HG02798 (cell line): ENCODE measurements around the gene KRTAP12-4.
"Not testable (repeated sequence)": the region's sequence is repeated elsewhere in the genome, so short reads cannot be mapped to it uniquely, and the experiment has no call there.

ENCODE experiments used
- ATAC-seq: cut with Tn5 transposase; IDR thresholded peaks from one replicate; pipeline ENCODE4 v1.9.1; 2021; ENCODE audit warnings: mild to moderate bottlenecking; ENCODE audit not compliant: unreplicated experiment, poor library complexity

The KRTAP12-4 gene

GRCh38 chr21:44637018-44637850 lies 17.2 kb downstream of the KRTAP12-4 start, which contains the start of gene KRTAP10-10:
KRTAP10-10 (plus strand) TSS chr21:44637356; CDS start chr21:44637418, 62 bp downstream.
- no peak for ATAC-seq

- no peak for ATAC-seq
Observed at GRCh38 chr21:44636209-44637017, 18.0 kb downstream of the KRTAP12-4 start.

- ATAC-seq: no peak
Observed at GRCh38 chr21:44632067-44632466, 22.4 kb downstream of the KRTAP12-4 start.

GRCh38 chr21:44630440-44630839 lies 24.0 kb downstream of the KRTAP12-4 start:
- ATAC-seq: no peak

- ATAC-seq: no peak
Observed at GRCh38 chr21:44628707-44629391, 25.6 kb downstream of the KRTAP12-4 start.

GRCh38 chr21:44627831-44628233 lies 26.6 kb downstream of the KRTAP12-4 start:
- ATAC-seq: not testable (repeated sequence)

GRCh38 chr21:44627181-44627822 lies 27.2 kb downstream of the KRTAP12-4 start:
- not testable (repeated sequence) for ATAC-seq

GRCh38 chr21:44626673-44627143 lies 27.8 kb downstream of the KRTAP12-4 start, which contains the start of gene KRTAP10-9:
KRTAP10-9 (plus strand) TSS chr21:44627093; CDS start chr21:44627172, 79 bp downstream.
- ATAC-seq: no peak

GRCh38 chr21:44626262-44626661 lies 28.2 kb downstream of the KRTAP12-4 start:
- ATAC-seq: no peak

- ATAC-seq: no peak
Observed at GRCh38 chr21:44625756-44626155, 28.7 kb downstream of the KRTAP12-4 start.

GRCh38 chr21:44623575-44623974 lies 30.9 kb downstream of the KRTAP12-4 start:
- no peak for ATAC-seq

GRCh38 chr21:44619886-44620285 lies 34.6 kb downstream of the KRTAP12-4 start:
- no peak for ATAC-seq

- no peak for ATAC-seq
Observed at GRCh38 chr21:44618909-44619308, 35.5 kb downstream of the KRTAP12-4 start.

GRCh38 chr21:44618504-44618903 lies 36.0 kb downstream of the KRTAP12-4 start:
- ATAC-seq: no peak

GRCh38 chr21:44617071-44617501 lies 37.4 kb downstream of the KRTAP12-4 start:
- no peak for ATAC-seq

- no peak for ATAC-seq
Observed at GRCh38 chr21:44616591-44616926, 37.9 kb downstream of the KRTAP12-4 start.

GRCh38 chr21:44615911-44616590 lies 38.4 kb downstream of the KRTAP12-4 start:
- no peak for ATAC-seq

GRCh38 chr21:44615466-44615865 lies 39.0 kb downstream of the KRTAP12-4 start:
- ATAC-seq: no peak

GRCh38 chr21:44614961-44615391 lies 39.5 kb downstream of the KRTAP12-4 start:
- ATAC-seq: no peak
